BLaER1 (cell line): ENCODE data around the gene ADAM15.

Source experiments
- H3K27ac ChIP-seq: shearing (Covaris generic); formaldehyde crosslinking; 2 replicates; pipeline ENCODE4 v1.8.1; 2022
- H3K27me3 ChIP-seq: shearing (Covaris generic); formaldehyde crosslinking; 2 replicates; pipeline ENCODE4 v1.8.1; 2022
- H3K36me3 ChIP-seq: shearing (Covaris generic); formaldehyde crosslinking; 2 replicates; pipeline ENCODE4 v1.8.1; 2022
- H3K4me1 ChIP-seq: shearing (Covaris generic); formaldehyde crosslinking; 2 replicates; pipeline ENCODE4 v1.8.1; 2022
- H3K4me2 ChIP-seq: shearing (Covaris generic); formaldehyde crosslinking; 2 replicates; pipeline ENCODE4 v1.8.1; 2022
- H3K4me3 ChIP-seq: shearing (Covaris generic); formaldehyde crosslinking; 2 replicates; pipeline ENCODE4 v1.8.1; 2022
- H3K9ac ChIP-seq: shearing (Covaris generic); formaldehyde crosslinking; 2 replicates; pipeline ENCODE4 v1.8.1; 2022
- H3K9me3 ChIP-seq: shearing (Covaris generic); formaldehyde crosslinking; 2 replicates; pipeline ENCODE4 v1.8.1; 2022
- H4K20me1 ChIP-seq: shearing (Covaris generic); formaldehyde crosslinking; 2 replicates; pipeline ENCODE4 v1.8.1; 2022
- Cebpa-rat ChIP-seq: shearing (Covaris generic); IDR thresholded peaks from 2 replicates; pipeline ENCODE4 v1.8.1; 2022

ADAM15 gene

DNA sequence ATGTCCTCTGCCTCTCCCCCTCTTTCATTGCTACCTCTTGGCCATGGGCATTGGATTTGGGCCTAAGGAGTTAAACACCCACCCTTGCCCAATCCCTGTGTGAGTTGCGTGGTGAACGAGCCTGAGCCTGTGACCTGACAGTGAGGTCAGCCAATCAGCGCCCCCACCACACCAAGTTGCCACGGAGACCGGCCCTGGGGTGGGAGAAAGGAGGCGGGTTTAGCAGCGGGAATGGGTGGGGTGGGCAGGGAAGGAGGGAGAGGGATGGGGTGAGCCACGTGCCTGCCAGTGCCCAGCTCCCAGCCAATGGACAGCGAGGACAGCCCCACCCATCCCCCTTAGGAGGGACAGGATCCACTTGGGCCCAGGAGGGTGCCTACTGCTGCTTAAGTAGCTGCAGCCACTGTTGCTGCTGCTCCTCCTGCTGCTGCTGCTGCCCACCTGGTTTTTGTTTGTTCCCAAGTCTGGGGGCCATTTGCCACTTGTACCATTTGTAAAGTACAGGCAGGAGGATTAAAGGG lies 39.0 kb upstream of the ADAM15 start:
- Histone ChIP-seq H3K4me2 (peak overlapping the region; percentile 100), H3K27me3 (no peaks in the 10 kb centered on the region), H3K36me3 (peaks cover 35% of the 10 kb centered on the region), H3K4me1 (peaks cover 99% of the 10 kb centered on the region), H3K27ac (peak overlapping the region; percentile 78), H3K9me3 (no peaks in the 10 kb centered on the region), H3K4me3 (no peak overlapping the region), H4K20me1 (peaks cover 59% of the 10 kb centered on the region; the same call in 1 of the 2 replicates), H3K9ac (no peak overlapping the region)
- TF ChIP-seq Cebpa-rat, result no peak

DNA sequence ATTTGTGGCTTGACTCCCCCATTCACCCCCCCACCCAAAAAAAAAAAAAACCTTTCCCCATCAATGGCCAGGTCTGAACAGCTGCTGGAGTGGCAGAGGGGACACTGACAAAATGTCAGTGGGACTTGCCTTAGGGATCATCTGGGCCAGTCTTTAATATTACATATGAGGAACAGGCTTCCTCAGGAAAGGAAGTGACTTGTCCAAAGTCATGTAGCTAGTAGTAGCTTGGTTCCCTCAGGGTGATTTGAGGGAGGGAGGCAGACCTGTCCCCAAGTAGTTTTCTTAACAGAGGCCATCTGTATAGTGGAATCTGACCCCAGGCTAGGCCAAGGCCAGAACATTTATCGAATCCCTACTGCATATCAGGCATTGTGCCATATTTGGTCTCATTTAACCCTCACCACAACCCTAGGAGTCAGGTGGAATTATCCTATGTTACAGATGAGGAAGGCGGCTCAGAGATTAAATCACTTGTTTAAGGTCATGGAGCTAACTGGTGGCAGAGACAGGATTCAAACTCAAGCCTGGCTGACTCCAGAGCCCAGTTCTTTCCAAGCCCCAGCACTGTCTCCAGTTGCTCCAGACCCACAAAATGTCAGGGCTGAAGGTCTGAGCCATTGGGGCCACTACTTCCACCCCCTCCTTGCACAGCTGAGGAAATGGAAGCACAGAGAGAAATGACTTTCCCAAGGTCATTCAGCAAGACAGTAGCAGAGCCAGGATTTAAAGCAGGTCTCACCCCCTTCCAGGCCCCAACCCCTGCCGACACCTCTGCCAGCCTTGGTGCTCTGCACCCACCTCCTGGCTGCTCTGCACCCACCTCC lies 38.1 kb upstream of the ADAM15 start:
- Histone ChIP-seq H3K9ac (peak overlapping the region; percentile 58; the same call in 1 of the 2 replicates), H4K20me1 (peaks cover 50% of the 10 kb centered on the region; the same call in 1 of the 2 replicates), H3K9me3 (no peaks in the 10 kb centered on the region), H3K4me1 (peaks cover 97% of the 10 kb centered on the region), H3K27me3 (no peaks in the 10 kb centered on the region), H3K27ac (peak overlapping the region; percentile 38), H3K36me3 (peaks cover 35% of the 10 kb centered on the region), H3K4me3 (no peak overlapping the region), H3K4me2 (peak overlapping the region; percentile 100)
- no peak for TF ChIP-seq Cebpa-rat

DNA sequence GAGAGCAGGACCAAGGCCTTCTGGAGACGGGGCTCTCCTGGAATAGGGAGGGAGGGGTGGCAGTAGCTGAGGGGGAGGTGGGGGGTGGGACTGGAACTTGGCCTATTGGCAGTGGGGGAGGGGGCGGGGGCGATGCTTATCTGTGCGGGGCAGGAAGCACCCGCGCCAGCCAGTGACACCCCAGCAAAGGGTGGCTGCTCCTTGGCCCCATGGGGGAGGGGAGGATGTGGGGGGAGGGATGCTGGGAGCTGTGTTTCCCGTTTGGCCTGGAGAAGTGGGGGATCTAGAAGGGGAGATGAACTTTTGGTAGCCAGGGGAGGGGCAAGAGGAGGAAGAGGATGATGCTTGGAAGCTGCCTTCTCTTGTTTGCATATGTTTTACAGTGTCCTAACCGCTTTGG lies 37.5 kb upstream of the ADAM15 start:
- no peaks in the 10 kb centered on the region for H3K27me3 ChIP-seq
- H3K27ac ChIP-seq, result peak overlapping the region; percentile 31; the same call in 1 of the 2 replicates
- H3K36me3 ChIP-seq, result peaks cover 35% of the 10 kb centered on the region
- peak overlapping the region; percentile 24; the same call in 1 of the 2 replicates for H3K9ac ChIP-seq
- H3K9me3 ChIP-seq, result no peaks in the 10 kb centered on the region
- peaks cover 97% of the 10 kb centered on the region for H3K4me1 ChIP-seq
- H4K20me1 ChIP-seq, result peaks cover 46% of the 10 kb centered on the region; the same call in 1 of the 2 replicates
- peak overlapping the region; percentile 100 for H3K4me2 ChIP-seq
- no peak overlapping the region for H3K4me3 ChIP-seq
- TF ChIP-seq Cebpa-rat, result no peak

DNA sequence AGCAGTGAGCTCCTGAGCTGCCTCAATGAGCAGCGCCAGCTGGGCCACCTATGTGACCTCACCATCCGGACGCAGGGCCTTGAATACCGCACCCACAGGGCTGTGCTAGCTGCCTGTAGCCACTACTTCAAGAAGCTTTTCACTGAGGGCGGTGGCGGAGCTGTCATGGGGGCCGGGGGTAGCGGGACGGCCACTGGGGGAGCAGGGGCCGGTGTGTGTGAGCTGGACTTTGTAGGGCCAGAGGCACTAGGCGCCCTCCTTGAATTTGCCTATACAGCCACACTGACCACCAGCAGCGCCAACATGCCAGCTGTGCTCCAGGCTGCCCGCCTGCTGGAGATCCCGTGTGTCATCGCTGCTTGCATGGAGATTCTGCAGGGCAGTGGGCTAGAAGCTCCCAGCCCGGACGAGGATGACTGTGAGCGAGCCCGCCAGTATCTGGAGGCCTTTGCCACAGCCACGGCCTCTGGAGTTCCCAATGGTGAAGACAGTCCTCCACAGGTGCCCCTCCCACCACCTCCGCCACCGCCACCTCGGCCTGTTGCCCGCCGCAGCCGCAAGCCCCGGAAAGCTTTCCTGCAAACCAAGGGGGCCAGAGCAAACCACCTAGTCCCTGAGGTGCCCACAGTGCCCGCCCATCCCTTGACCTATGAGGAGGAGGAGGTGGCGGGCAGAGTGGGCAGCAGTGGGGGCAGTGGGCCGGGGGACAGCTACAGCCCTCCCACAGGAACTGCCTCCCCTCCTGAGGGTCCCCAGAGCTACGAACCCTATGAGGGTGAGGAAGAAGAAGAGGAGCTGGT lies 36.2 kb upstream of the ADAM15 start:
- H3K27ac ChIP-seq, result peak overlapping the region; percentile 31; the same call in 1 of the 2 replicates
- H3K4me2 ChIP-seq, result peak overlapping the region; percentile 95
- no peaks in the 10 kb centered on the region for H3K9me3 ChIP-seq
- peaks cover 46% of the 10 kb centered on the region; the same call in 1 of the 2 replicates for H4K20me1 ChIP-seq
- peaks cover 39% of the 10 kb centered on the region for H3K36me3 ChIP-seq
- no peak for TF ChIP-seq Cebpa-rat
- H3K4me3 ChIP-seq, result no peak overlapping the region
- H3K9ac ChIP-seq, result 0 out of 2 replicates have a peak overlapping the region, but pooled peaks have one; percentile 24
- no peaks in the 10 kb centered on the region for H3K27me3 ChIP-seq
- peaks cover 97% of the 10 kb centered on the region for H3K4me1 ChIP-seq

DNA sequence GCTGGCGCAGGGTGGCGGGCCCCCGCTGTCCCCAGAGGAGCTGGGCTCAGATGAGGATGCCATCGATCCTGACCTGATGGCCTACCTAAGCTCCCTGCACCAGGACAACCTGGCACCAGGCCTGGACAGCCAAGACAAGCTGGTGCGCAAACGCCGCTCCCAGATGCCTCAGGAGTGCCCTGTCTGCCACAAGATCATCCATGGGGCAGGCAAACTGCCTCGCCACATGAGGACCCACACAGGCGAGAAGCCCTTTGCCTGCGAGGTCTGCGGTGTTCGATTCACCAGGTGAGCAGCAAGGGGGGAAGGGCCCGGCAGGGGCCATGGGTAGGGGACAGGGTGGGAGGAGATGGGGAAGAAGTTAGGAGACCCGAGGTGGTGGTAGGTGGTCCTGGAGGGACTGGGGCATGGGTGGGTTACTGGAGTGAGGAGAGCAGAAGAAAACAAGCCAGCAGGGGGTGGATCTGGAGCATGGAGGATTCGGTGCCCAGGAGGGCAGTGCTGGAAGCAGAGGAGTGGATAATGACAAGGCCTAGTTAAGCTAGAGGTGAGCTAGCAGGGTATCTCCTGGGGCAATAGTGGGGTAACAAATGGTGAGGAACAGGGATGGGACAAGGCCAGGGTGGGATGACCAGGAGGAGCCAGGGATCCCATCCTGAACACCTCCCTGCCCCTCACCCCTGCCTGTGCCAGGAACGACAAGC lies 35.4 kb upstream of the ADAM15 start:
- no peaks in the 10 kb centered on the region for H3K27me3 ChIP-seq
- peaks cover 46% of the 10 kb centered on the region; the same call in 1 of the 2 replicates for H4K20me1 ChIP-seq
- H3K4me3 ChIP-seq, result no peak overlapping the region; the same call in 1 of the 2 replicates
- H3K9me3 ChIP-seq, result no peaks in the 10 kb centered on the region
- no peak for TF ChIP-seq Cebpa-rat
- peaks cover 39% of the 10 kb centered on the region for H3K36me3 ChIP-seq
- peak overlapping the region; percentile 13 for H3K27ac ChIP-seq
- no peak overlapping the region for H3K9ac ChIP-seq
- peak overlapping the region; percentile 95 for H3K4me2 ChIP-seq
- H3K4me1 ChIP-seq, result peaks cover 91% of the 10 kb centered on the region

DNA sequence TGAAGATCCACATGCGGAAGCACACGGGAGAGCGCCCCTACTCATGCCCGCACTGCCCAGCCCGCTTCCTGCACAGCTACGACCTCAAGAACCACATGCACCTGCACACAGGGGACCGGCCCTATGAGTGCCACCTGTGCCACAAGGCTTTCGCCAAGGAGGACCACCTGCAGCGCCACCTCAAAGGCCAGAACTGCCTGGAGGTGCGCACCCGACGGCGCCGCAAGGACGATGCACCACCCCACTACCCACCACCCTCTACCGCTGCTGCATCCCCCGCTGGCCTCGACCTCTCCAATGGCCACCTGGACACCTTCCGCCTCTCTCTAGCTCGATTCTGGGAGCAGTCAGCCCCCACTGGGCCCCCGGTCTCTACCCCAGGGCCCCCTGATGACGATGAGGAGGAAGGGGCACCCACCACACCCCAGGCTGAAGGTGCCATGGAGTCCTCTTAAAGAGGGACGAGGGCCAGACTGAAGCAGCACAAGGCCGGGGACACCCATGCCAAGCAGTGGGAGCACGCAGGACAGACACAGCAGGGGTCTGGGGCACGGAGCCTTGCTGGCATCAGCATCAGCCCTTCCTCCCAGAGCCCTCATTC lies 34.8 kb upstream of the ADAM15 start:
- peak overlapping the region; percentile 95 for H3K4me2 ChIP-seq
- no peaks in the 10 kb centered on the region for H3K27me3 ChIP-seq
- H3K9ac ChIP-seq, result peak overlapping the region; percentile 63; the same call in 1 of the 2 replicates
- H3K9me3 ChIP-seq, result no peaks in the 10 kb centered on the region
- TF ChIP-seq Cebpa-rat, result no peak
- peak overlapping the region; percentile 71; the same call in 1 of the 2 replicates for H3K27ac ChIP-seq
- H3K36me3 ChIP-seq, result peaks cover 34% of the 10 kb centered on the region
- peaks cover 46% of the 10 kb centered on the region; the same call in 1 of the 2 replicates for H4K20me1 ChIP-seq
- H3K4me3 ChIP-seq, result peak overlapping the region; percentile 63; the same call in 1 of the 2 replicates
- H3K4me1 ChIP-seq, result peaks cover 84% of the 10 kb centered on the region

DNA sequence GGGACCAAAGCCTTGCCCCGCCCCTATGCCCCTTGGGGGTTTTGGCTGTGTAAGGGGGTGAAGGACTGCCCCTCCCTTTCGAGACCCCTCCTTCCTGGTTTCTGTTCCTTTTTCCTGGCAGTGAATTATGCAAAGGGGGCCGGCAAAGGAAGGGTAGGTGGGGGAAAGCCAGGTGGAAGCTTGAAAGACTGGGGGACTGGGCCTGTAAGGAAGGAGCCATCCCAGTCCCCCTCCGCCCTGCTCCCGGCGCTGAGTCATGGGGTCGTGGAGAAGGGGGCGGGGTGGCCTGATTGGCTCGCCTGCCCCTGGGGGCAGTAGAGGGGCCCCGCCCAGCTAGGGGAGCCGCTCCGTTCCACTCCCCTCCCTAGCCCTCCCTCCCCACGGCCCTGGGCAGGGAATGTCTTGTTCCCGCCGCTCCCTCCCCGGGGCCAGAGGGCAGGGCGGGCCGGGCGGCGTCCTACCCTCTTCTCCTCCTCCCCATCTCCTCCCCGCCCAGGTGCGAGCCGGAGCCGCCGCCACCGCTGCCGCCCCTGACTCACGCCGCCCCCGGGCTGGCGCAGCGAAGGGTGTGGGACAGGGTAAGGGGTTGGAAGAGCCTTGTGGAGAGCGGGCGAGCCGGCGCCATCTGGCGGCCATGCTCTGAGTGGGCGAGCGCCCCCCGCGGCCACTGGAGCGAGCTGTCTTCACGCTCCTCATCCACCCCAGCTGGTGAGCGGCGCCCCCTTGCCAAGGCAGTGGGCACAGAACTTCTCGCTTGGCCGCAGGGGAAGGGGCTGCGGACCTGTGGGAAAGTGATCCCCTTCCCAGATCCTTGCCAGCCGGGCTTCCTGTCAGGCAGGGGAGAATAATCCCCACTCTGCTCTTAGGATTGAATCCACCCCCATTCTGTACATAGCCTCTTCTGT lies 33.8 kb upstream of the ADAM15 start:
- Histone ChIP-seq H3K4me1 (peaks cover 75% of the 10 kb centered on the region), H3K9me3 (no peaks in the 10 kb centered on the region), H3K27me3 (no peaks in the 10 kb centered on the region), H3K36me3 (peaks cover 34% of the 10 kb centered on the region), H3K4me3 (peak overlapping the region; percentile 63), H3K9ac (peak overlapping the region; percentile 63), H3K4me2 (peak overlapping the region; percentile 95), H4K20me1 (peaks cover 42% of the 10 kb centered on the region; the same call in 1 of the 2 replicates), H3K27ac (peak overlapping the region; percentile 71)
- TF ChIP-seq Cebpa-rat, result no peak

DNA sequence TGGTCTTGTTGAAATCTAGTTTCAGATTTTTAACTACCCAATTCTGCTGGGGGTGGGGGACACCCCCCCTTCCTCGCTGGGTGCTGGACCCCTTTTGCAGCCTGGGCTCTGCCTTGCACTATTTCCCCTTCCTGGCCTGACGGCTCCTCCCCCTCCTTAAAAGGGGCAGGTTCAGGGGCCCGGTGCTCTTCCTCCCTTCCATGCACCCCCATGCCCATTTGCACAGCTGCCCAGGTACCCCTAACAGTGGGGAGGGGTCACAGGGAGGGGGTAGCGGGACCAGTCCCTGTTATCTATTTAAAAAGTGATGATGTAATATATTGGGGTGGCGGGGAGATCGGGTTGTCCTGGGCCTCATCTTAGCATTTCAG lies 33.2 kb upstream of the ADAM15 start:
- Histone ChIP-seq H3K4me2 (peak overlapping the region; percentile 95), H3K4me3 (peak overlapping the region; percentile 63), H3K4me1 (peaks cover 75% of the 10 kb centered on the region), H3K9me3 (no peaks in the 10 kb centered on the region), H3K27me3 (no peaks in the 10 kb centered on the region), H4K20me1 (peaks cover 36% of the 10 kb centered on the region; the same call in 1 of the 2 replicates), H3K9ac (peak overlapping the region; percentile 63), H3K27ac (peak overlapping the region; percentile 71), H3K36me3 (peaks cover 34% of the 10 kb centered on the region)
- TF ChIP-seq Cebpa-rat, result no peak
